Measurements from ENCODE around the gene THEM5. TPM values are rescaled to one million over a fixed set of nuclear protein-coding genes. Genes with fewer than 3 reads are reported as not detected.

THEM5 gene
- polyA plus RNA-seq, 1 donor (not counting 4 experiments of a cell fraction or from before 2014, with no cell fraction given): 0.18 TPM

- dilution Hi-C loops (cut with MboI; ENCODE audit: extremely low pct_ligation_motif_present, low sequenced_read_pairs): no loop called here
- DNase-seq (ENCODE audit: low read depth, low spot score) (no peak), FAIRE-seq (no peak)
- H3K4me3 ChIP-seq (ENCODE audit: control insufficient read depth in 2 of 3, extremely low read depth in 1 of 3, insufficient read depth in 2 of 3, low read depth in 1 of 3, low read length in 3 of 3): no peak overlapping the region
- H3K9ac ChIP-seq (ENCODE audit: control insufficient read depth, extremely low read depth, insufficient read depth, low read length): no peak overlapping the region
- H4K20me1 ChIP-seq (ENCODE audit: control insufficient read depth, extremely low read depth, insufficient read depth, low read length): no peaks in the 10 kb centered on the region
- H3K9me3 ChIP-seq (ENCODE audit: control insufficient read depth, low read depth, low read length): no peaks in the 10 kb centered on the region
- TF ChIP-seq, protein P1, sequence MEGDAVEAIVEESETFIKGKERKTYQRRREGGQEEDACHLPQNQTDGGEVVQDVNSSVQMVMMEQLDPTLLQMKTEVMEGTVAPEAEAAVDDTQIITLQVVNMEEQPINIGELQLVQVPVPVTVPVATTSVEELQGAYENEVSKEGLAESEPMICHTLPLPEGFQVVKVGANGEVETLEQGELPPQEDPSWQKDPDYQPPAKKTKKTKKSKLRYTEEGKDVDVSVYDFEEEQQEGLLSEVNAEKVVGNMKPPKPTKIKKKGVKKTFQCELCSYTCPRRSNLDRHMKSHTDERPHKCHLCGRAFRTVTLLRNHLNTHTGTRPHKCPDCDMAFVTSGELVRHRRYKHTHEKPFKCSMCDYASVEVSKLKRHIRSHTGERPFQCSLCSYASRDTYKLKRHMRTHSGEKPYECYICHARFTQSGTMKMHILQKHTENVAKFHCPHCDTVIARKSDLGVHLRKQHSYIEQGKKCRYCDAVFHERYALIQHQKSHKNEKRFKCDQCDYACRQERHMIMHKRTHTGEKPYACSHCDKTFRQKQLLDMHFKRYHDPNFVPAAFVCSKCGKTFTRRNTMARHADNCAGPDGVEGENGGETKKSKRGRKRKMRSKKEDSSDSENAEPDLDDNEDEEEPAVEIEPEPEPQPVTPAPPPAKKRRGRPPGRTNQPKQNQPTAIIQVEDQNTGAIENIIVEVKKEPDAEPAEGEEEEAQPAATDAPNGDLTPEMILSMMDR (optimal IDR thresholded peaks at IDR 0.05 in 1 of 3, IDR thresholded peaks at IDR 0.05 in 1 of 3, conservative IDR thresholded peaks at IDR 0.05 in 1 of 3; ENCODE audit: extremely low read depth in 1 of 3, insufficient read depth in 2 of 3, low read length in 3 of 3): no peak
- TF ChIP-seq EZH2 (IDR thresholded peaks at IDR 0.05; ENCODE audit: low read length): no peak
- H3K4me1 ChIP-seq (ENCODE audit: control insufficient read depth, extremely low read depth, insufficient read depth, low read length): peaks cover 38% of the 10 kb centered on the region
- H3K27ac ChIP-seq (ENCODE audit: control insufficient read depth, insufficient read depth, low read length): no peak overlapping the region
- H3K36me3 ChIP-seq (ENCODE audit: control insufficient read depth in 2 of 2, extremely low read depth in 1 of 2, insufficient read depth in 2 of 2, low read length in 2 of 2): no peaks in the 10 kb centered on the region
- H3K27me3 ChIP-seq (ENCODE audit: control insufficient read depth, extremely low read depth, insufficient read depth, low read length): no peaks in the 10 kb centered on the region
- no peak overlapping the region for H2AFZ ChIP-seq (ENCODE audit: control insufficient read depth, low read length)
- H3K79me2 ChIP-seq (ENCODE audit: control insufficient read depth, insufficient read depth, low read length): no peaks in the 10 kb centered on the region
- no peak overlapping the region for H3K4me2 ChIP-seq (ENCODE audit: control insufficient read depth, extremely low read depth, insufficient read depth, low read depth, low read length)
- H3K9me1 ChIP-seq (ENCODE audit: control insufficient read depth, extremely low read depth, insufficient read depth, low read length): peaks cover 2% of the 10 kb centered on the region
These were observed 20.2 kb downstream of the THEM5 start for GRCh38 chr1:151833172-151833900.

GRCh38 chr1:151832318-151832980 lies 21.1 kb downstream of the THEM5 start:
- peak overlapping the region; percentile 26 for H2AFZ ChIP-seq (ENCODE audit: control insufficient read depth, low read length)
- H3K4me3 ChIP-seq (ENCODE audit: control insufficient read depth in 2 of 3, extremely low read depth in 1 of 3, insufficient read depth in 2 of 3, low read depth in 1 of 3, low read length in 3 of 3): no peak overlapping the region
- no peak overlapping the region for H3K9ac ChIP-seq (ENCODE audit: control insufficient read depth, extremely low read depth, insufficient read depth, low read length)
- no peaks in the 10 kb centered on the region for H3K9me3 ChIP-seq (ENCODE audit: control insufficient read depth, low read depth, low read length)
- H3K36me3 ChIP-seq (ENCODE audit: control insufficient read depth in 2 of 2, extremely low read depth in 1 of 2, insufficient read depth in 2 of 2, low read length in 2 of 2): no peaks in the 10 kb centered on the region
- H3K79me2 ChIP-seq (ENCODE audit: control insufficient read depth, insufficient read depth, low read length): no peaks in the 10 kb centered on the region
- no peak overlapping the region for H3K27ac ChIP-seq (ENCODE audit: control insufficient read depth, insufficient read depth, low read length)
- peaks cover 37% of the 10 kb centered on the region for H3K4me1 ChIP-seq (ENCODE audit: control insufficient read depth, extremely low read depth, insufficient read depth, low read length)
- dilution Hi-C loops (cut with MboI; ENCODE audit: extremely low pct_ligation_motif_present, low sequenced_read_pairs): no loop called here
- H3K27me3 ChIP-seq (ENCODE audit: control insufficient read depth, extremely low read depth, insufficient read depth, low read length): no peaks in the 10 kb centered on the region
- no peak for FAIRE-seq
- TF ChIP-seq EZH2 (IDR thresholded peaks at IDR 0.05; ENCODE audit: low read length): no peak
- TF ChIP-seq, protein P1 (optimal IDR thresholded peaks at IDR 0.05 in 1 of 3, IDR thresholded peaks at IDR 0.05 in 1 of 3, conservative IDR thresholded peaks at IDR 0.05 in 1 of 3; ENCODE audit: extremely low read depth in 1 of 3, insufficient read depth in 2 of 3, low read length in 3 of 3): no peak
- DNase-seq (ENCODE audit: low read depth, low spot score): no peak
- no peaks in the 10 kb centered on the region for H4K20me1 ChIP-seq (ENCODE audit: control insufficient read depth, extremely low read depth, insufficient read depth, low read length)
- peak overlapping the region; percentile 5 for H3K4me2 ChIP-seq (ENCODE audit: control insufficient read depth, extremely low read depth, insufficient read depth, low read depth, low read length)
- peaks cover 2% of the 10 kb centered on the region for H3K9me1 ChIP-seq (ENCODE audit: control insufficient read depth, extremely low read depth, insufficient read depth, low read length)
